ENCODE data around the gene POU2F3. TPM values are rescaled to one million over a fixed set of nuclear protein-coding genes. Genes with fewer than 3 reads are reported as not detected.

The POU2F3 gene
- total and polyA plus RNA-seq, 2 of the 4 experiments (the other 2 are of a cell fraction): under 0.01 to 0.09 TPM

GRCh38 chr11:120294096-120294495 is 54.2 kb downstream of the POU2F3 start:
- H2BK120ac ChIP-seq (ENCODE audit: low read depth, low read length): no peak overlapping the region
- DNase-seq (no peak), ATAC-seq (ENCODE audit: low read depth) (no peak)
- dilution Hi-C loops (cut with HindIII; ENCODE audit: low sequenced_read_pairs, unreplicated experiment): no loop called here
- no peak overlapping the region for H3K23ac ChIP-seq (ENCODE audit: low read depth, low read length)
- in situ Hi-C loops (cut with MboI; ENCODE audit: low sequenced_read_pairs): no loop called here
- no peak overlapping the region for H4K5ac ChIP-seq (ENCODE audit: low read depth, low read length)
- no peak overlapping the region for H2BK20ac ChIP-seq (ENCODE audit: low read depth, low read length)
- BruUV-seq (replicated peaks): no TSS peak
- no peaks in the 10 kb centered on the region for H3K36me3 ChIP-seq (ENCODE audit: control insufficient read depth, insufficient read depth, low read length)
- H3K4me1 ChIP-seq (ENCODE audit: control insufficient read depth, insufficient read depth, low read length): no peaks in the 10 kb centered on the region
- no peak overlapping the region for H4K91ac ChIP-seq (ENCODE audit: insufficient read depth, low read depth, low read length)
- no peak overlapping the region for H2AK5ac ChIP-seq (ENCODE audit: low read depth, low read length)
- intact Hi-C loops (cut with micrococcal nuclease): no loop called here
- no peak overlapping the region for H3K14ac ChIP-seq (replicated peaks; ENCODE audit: low read depth, low read length)
- H3K79me1 ChIP-seq (ENCODE audit: low read depth in 1 of 2, low read length in 2 of 2): no peaks in the 10 kb centered on the region
- no peak overlapping the region for H2AK9ac ChIP-seq (replicated peaks; ENCODE audit: low read depth, low read length, poor library complexity)
- whole genome bisulfite sequencing, 2 experiments (ENCODE audit: extremely low coverage in 2 of 2, insufficient read length in 1 of 2): no CpG with 5 or more reads among the region's 5 CpGs
- no peaks in the 10 kb centered on the region for H3K9me3 ChIP-seq (ENCODE audit: control insufficient read depth, insufficient read depth, low read length)
- no peak overlapping the region for H4K8ac ChIP-seq (ENCODE audit: low read depth in 2 of 2, low read length in 2 of 2)
- ChIA-PET POLR2A (ENCODE audit: unreplicated experiment) (no interaction called here), CTCF (no interaction called here)
- no peak overlapping the region for H3K4ac ChIP-seq (ENCODE audit: low read depth, low read length)
- H2BK5ac ChIP-seq (ENCODE audit: low read depth, low read length, poor library complexity, severe bottlenecking): no peak overlapping the region
- H4K20me1 ChIP-seq (ENCODE audit: insufficient read depth, low read length): no peaks in the 10 kb centered on the region
- no peak overlapping the region for H2BK15ac ChIP-seq (ENCODE audit: low read depth, low read length)
- TF ChIP-seq BHLHE40 (IDR thresholded peaks at IDR 0.05; ENCODE audit: low read depth, low read length) (no peak), CHD1 (IDR thresholded peaks at IDR 0.05; ENCODE audit: low read depth, low read length) (no peak), RAD21 (IDR thresholded peaks at IDR 0.05; ENCODE audit: low read length) (no peak), MXI1 (IDR thresholded peaks at IDR 0.05; ENCODE audit: borderline replicate concordance, low read depth, low read length) (no peak), FOS (IDR thresholded peaks at IDR 0.05; ENCODE audit: low read depth, low read length) (no peak), NFE2L2 (IDR thresholded peaks at IDR 0.05; ENCODE audit: low read depth, low read length) (no peak)
- H3K4me3 ChIP-seq (ENCODE audit: insufficient read depth, low read depth, low read length): no peak overlapping the region
- H3K56ac ChIP-seq (ENCODE audit: extremely low read depth, insufficient read depth, low read length): no peak overlapping the region
- H3K9me1 ChIP-seq (ENCODE audit: insufficient read depth, low read length): no peaks in the 10 kb centered on the region
- no peak overlapping the region for H3K4me2 ChIP-seq (ENCODE audit: low read depth, low read length)
- no peak overlapping the region for H3K27ac ChIP-seq (ENCODE audit: insufficient read depth, low read length)
- H2AFZ ChIP-seq (replicated peaks; ENCODE audit: low read length, poor library complexity): no peak overlapping the region
- no peak overlapping the region for H3K9ac ChIP-seq (ENCODE audit: low read depth, low read length)
- no peak overlapping the region for H3K18ac ChIP-seq (ENCODE audit: low read depth, low read length)
- peaks cover 74% of the 10 kb centered on the region for H3K27me3 ChIP-seq (ENCODE audit: control insufficient read depth, insufficient read depth, low read length)
